GM21526 (cell line): ENCODE measurements around the gene HAND2.
A peak's percentile ranks its signal among the peaks of the same experiment; 100 is the strongest.

Experiments
- ATAC-seq: cut with Tn5 transposase; IDR thresholded peaks from one replicate; pipeline ENCODE4 v1.9.1; 2021; ENCODE audit warnings: moderate library complexity; ENCODE audit not compliant: unreplicated experiment, low FRiP score

The HAND2 gene

GRCh38 chr4:173504181-173504503 lies 25.9 kb downstream of the HAND2 start:
- no peak for ATAC-seq

GRCh38 chr4:173503330-173504180 lies 26.5 kb downstream of the HAND2 start:
- ATAC-seq, result no peak

- no peak for ATAC-seq
Observed at GRCh38 chr4:173502282-173502681, 27.7 kb downstream of the HAND2 start.

- ATAC-seq, result no peak
Observed at GRCh38 chr4:173501592-173502150, 28.4 kb downstream of the HAND2 start.

- ATAC-seq, result no peak
Observed at GRCh38 chr4:173500841-173501591, 29.0 kb downstream of the HAND2 start.

- ATAC-seq, result no peak
Observed at GRCh38 chr4:173499658-173500535, 30.1 kb downstream of the HAND2 start.

GRCh38 chr4:173498771-173499170 lies 31.3 kb downstream of the HAND2 start:
- ATAC-seq, result no peak

GRCh38 chr4:173498023-173498422 lies 32.0 kb downstream of the HAND2 start:
- peak; percentile 72 for ATAC-seq

GRCh38 chr4:173494013-173494970 lies 35.7 kb downstream of the HAND2 start:
- ATAC-seq, result peak; percentile 97

GRCh38 chr4:173493041-173493440 lies 37.0 kb downstream of the HAND2 start:
- no peak for ATAC-seq

- ATAC-seq, result no peak
Observed at GRCh38 chr4:173492315-173492714, 37.7 kb downstream of the HAND2 start.

- ATAC-seq, result no peak
Observed at GRCh38 chr4:173490817-173491528, 39.1 kb downstream of the HAND2 start.

- ATAC-seq, result no peak
Observed at GRCh38 chr4:173490256-173490655, 39.8 kb downstream of the HAND2 start.

- no peak for ATAC-seq
Observed at GRCh38 chr4:173489514-173489913, 40.5 kb downstream of the HAND2 start.

GRCh38 chr4:173488656-173489055 lies 41.4 kb downstream of the HAND2 start:
- ATAC-seq, result no peak

- no peak for ATAC-seq
Observed at GRCh38 chr4:173488074-173488473, 42.0 kb downstream of the HAND2 start.

GRCh38 chr4:173486714-173487392 lies 43.2 kb downstream of the HAND2 start:
- no peak for ATAC-seq

GRCh38 chr4:173485164-173485563 lies 44.9 kb downstream of the HAND2 start:
- ATAC-seq, result no peak
